GM19240 (cell line): ENCODE measurements around the gene FUBP1.
"Not testable (repeated sequence)": the region's sequence is repeated elsewhere in the genome, so short reads cannot be mapped to it uniquely, and the experiment has no call there.

Experiments used
- DNase-seq: peaks from one replicate; pipeline ENCODE4 v3.0.0; 2011; ENCODE audit warnings: low spot score; ENCODE audit not compliant: insufficient read length

The FUBP1 gene

GRCh38 chr1:77948841-77949424, 29.9 kb downstream of the FUBP1 start:
- DNase-seq = no peak

GRCh38 chr1:77945345-77945744, 33.5 kb downstream of the FUBP1 start:
- DNase-seq = no peak

GRCh38 chr1:77942400-77943140, 36.3 kb downstream of the FUBP1 start:
- no peak for DNase-seq

GRCh38 chr1:77940921-77941570, 37.8 kb downstream of the FUBP1 start:
- no peak for DNase-seq

GRCh38 chr1:77938651-77939050, 40.2 kb downstream of the FUBP1 start:
- no peak for DNase-seq

GRCh38 chr1:77929806-77930205, 49.1 kb downstream of the FUBP1 start:
- no peak for DNase-seq

- DNase-seq = no peak
These were observed 51.5 kb downstream of the FUBP1 start for GRCh38 chr1:77927414-77927813.

- no peak for DNase-seq
These were observed 52.1 kb downstream of the FUBP1 start for GRCh38 chr1:77926561-77927357.

- no peak for DNase-seq
These were observed 52.9 kb downstream of the FUBP1 start for GRCh38 chr1:77925956-77926355.

- no peak for DNase-seq
These were observed 53.4 kb downstream of the FUBP1 start for GRCh38 chr1:77925518-77925917.

GRCh38 chr1:77918918-77919317, 60.0 kb downstream of the FUBP1 start:
- DNase-seq = not testable (repeated sequence)

- DNase-seq = no peak
These were observed 68.8 kb downstream of the FUBP1 start for GRCh38 chr1:77910116-77910515.

- DNase-seq = no peak
These were observed 72.2 kb downstream of the FUBP1 start for GRCh38 chr1:77906624-77907023.

- DNase-seq = no peak
These were observed 72.8 kb downstream of the FUBP1 start for GRCh38 chr1:77906019-77906545.

- DNase-seq = no peak
These were observed 73.3 kb downstream of the FUBP1 start for GRCh38 chr1:77905603-77906002.

- no peak for DNase-seq
These were observed 78.1 kb downstream of the FUBP1 start for GRCh38 chr1:77900687-77901293.

- no peak for DNase-seq
These were observed 79.1 kb downstream of the FUBP1 start for GRCh38 chr1:77899647-77900320.
